ENCODE measurements around the gene EXOG.

DNA sequence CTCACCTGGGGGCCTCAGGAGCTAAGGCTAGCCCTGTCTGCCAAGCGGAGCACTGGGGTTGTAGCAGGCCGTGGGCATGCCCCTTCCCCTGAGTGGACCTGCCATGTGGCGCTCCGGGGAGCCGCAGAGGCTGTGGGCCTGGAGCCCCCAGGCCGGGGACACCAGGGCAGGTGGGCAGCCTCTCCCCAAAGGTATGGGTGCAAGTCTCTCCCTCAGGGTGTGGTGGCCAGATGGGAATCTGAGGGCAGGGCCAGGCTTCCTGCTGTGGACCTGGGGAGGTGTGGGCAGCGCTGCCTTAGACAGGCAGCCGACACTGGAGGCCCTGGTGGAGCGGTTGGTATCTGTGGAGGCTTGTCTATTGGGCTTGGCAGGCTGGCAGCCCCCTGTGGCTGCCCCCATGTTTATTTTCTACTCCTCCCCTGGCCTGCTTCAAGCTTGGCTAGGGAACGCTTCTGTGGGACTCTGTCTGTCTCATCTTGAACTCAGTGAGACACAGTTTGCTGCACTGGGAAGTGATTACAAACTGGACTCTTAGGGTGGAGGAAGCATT lies 36.6 kb upstream of the EXOG start:
- TF ChIP-seq, protein P1, sequence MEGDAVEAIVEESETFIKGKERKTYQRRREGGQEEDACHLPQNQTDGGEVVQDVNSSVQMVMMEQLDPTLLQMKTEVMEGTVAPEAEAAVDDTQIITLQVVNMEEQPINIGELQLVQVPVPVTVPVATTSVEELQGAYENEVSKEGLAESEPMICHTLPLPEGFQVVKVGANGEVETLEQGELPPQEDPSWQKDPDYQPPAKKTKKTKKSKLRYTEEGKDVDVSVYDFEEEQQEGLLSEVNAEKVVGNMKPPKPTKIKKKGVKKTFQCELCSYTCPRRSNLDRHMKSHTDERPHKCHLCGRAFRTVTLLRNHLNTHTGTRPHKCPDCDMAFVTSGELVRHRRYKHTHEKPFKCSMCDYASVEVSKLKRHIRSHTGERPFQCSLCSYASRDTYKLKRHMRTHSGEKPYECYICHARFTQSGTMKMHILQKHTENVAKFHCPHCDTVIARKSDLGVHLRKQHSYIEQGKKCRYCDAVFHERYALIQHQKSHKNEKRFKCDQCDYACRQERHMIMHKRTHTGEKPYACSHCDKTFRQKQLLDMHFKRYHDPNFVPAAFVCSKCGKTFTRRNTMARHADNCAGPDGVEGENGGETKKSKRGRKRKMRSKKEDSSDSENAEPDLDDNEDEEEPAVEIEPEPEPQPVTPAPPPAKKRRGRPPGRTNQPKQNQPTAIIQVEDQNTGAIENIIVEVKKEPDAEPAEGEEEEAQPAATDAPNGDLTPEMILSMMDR (IDR thresholded peaks at IDR 0.05; ENCODE audit: low read length), result no peak
- no peak for TF ChIP-seq EZH2 (IDR thresholded peaks at IDR 0.05; ENCODE audit: borderline replicate concordance, low read length)

Measured in OCI-LY1 (cell line).